Naive B cell (primary cell): ENCODE measurements around the gene CACNA2D3. TPM values are rescaled to one million over a fixed set of nuclear protein-coding genes. Genes with fewer than 3 reads are reported as not detected.

Experiments used
- ATAC-seq, 2 donors: fragments of 150-1000 bp; cut with Tn5 transposase; 2 replicates each; pipeline ENCODE4 v1.10.0; 2021; ENCODE audit warnings: low read depth in 2 of 2, mild to moderate bottlenecking in 2 of 2, moderate library complexity in 2 of 2
- DNase-seq: peaks from one replicate; pipeline ENCODE4 v3.0.0; 2022
- H3K27ac Mint-ChIP-seq, 6 donors: one replicate each; pipeline ENCODE4 v1.8.0; 2020 to 2022; ENCODE audit warnings: mild to moderate bottlenecking in 6 of 6, mixed read lengths in 6 of 6, moderate library complexity in 5 of 6, inconsistent platforms in 2 of 6
- H3K27me3 Mint-ChIP-seq, 3 donors: one replicate each; pipeline ENCODE4 v1.8.0; 2021 to 2022; ENCODE audit warnings: mixed read lengths in 3 of 3, mild to moderate bottlenecking in 1 of 3
- H3K36me3 Mint-ChIP-seq, 2 donors: one replicate each; pipeline ENCODE4 v1.8.0; 2020 to 2022; ENCODE audit warnings: mixed read lengths in 2 of 2, inconsistent platforms in 1 of 2, mild to moderate bottlenecking in 1 of 2
- H3K4me1 Mint-ChIP-seq, 3 donors: one replicate each; pipeline ENCODE4 v1.8.0; 2020 to 2022; ENCODE audit warnings: mixed read lengths in 3 of 3, inconsistent platforms in 1 of 3, mild to moderate bottlenecking in 1 of 3, moderate library complexity in 1 of 3
- H3K4me3 Mint-ChIP-seq, 8 donors: one replicate each; pipeline ENCODE4 v1.8.0; 2020 to 2022; ENCODE audit warnings: mild to moderate bottlenecking in 8 of 8, mixed read lengths in 8 of 8, moderate library complexity in 8 of 8, inconsistent platforms in 2 of 8
- H3K9me3 Mint-ChIP-seq, 7 donors: one replicate each; pipeline ENCODE4 v1.8.0; 2020 to 2022; ENCODE audit warnings: mixed read lengths in 7 of 7, mild to moderate bottlenecking in 5 of 7, inconsistent platforms in 2 of 7, moderate library complexity in 1 of 7
- polyA plus RNA-seq, 6 donors: library from polyadenylated mRNA; unstranded; fragments of 300-500 nt; fragmentation: Illumina TruSeq; gene quantifications; one replicate each; pipeline ENCODE4 v1.2.3, GENCODE V29; 2021; ENCODE audit warnings: low read depth in 6 of 6

The CACNA2D3 gene
- polyA plus RNA-seq, 6 donors from 2014 or later = not detected

DNA sequence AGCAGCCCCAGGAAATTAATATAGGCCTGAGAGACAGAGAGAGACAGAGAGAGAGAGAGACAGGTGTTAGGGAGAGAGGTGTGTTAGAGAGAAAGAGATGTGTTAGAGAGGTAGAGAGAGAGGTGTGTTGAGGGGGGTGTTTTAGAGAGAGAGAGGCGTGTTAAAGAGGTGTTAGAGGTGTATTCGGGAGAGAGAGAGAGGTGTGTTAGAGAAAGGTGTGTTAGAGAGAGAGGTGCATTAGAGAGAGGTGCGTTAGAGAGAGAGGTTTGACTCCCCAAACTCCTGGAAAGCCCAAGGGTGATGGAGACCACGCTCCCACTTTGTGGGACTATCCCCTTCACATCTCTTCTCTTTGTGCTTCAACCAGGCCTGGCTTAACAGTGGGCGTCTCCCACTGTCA, 95.5 kb downstream of the CACNA2D3 start:
- Mint-ChIP-seq H3K4me1 (no peaks in the 10 kb centered on the region), H3K4me3 (no peak overlapping the region), H3K27me3 (peaks cover 0 to 11% (median 4%) of the 10 kb centered on the region in 3 donors), H3K36me3 (no peaks in the 10 kb centered on the region), H3K9me3 (peaks cover 0 to 6% (median 0%) of the 10 kb centered on the region in 7 donors), H3K27ac (no peak overlapping the region)
- no peak for DNase-seq
- no peak for ATAC-seq

DNA sequence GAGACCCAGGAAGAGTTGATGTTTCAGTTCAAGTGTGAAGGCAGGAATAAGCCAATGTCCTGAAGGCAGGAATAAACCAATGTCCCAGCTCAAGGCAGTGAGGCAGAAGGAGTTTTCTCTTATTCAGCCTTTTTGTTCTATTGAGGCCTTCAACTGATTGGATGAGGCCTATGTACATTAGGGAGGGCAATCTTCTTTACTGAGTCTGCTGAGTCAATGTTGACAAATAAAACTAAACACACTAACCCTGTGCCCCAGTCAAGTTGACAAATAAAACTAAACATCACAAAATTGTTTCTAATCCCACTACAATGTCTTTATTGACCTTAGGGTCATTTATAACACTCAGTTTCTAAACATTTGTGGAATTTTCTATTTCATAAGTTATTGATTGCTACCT, 100.0 kb downstream of the CACNA2D3 start:
- Mint-ChIP-seq H3K36me3 (no peaks in the 10 kb centered on the region), H3K4me3 (no peak overlapping the region), H3K27me3 (peaks cover 0 to 5% (median 4%) of the 10 kb centered on the region in 3 donors), H3K4me1 (no peaks in the 10 kb centered on the region), H3K9me3 (peaks cover 0 to 10% (median 4%) of the 10 kb centered on the region in 7 donors), H3K27ac (no peak overlapping the region)
- DNase-seq (no peak), ATAC-seq (no peak)

DNA sequence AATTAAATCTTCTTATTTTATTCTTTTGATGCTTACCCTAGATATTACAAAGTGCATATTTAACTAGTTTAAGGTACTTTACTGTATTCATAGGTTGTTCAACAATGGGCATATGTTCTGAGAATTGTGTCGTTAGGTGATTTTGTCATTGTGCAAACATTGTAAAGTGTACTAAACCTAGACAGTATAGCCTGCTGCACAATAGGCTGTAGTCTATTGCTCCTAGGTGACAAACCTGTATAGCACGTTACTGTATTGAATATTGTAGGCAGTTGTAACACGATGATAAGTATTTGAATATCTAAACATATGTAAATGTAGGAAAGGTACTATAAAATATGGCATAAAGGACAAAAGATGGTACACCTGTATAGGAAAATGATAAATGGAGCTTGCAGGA, 100.7 kb downstream of the CACNA2D3 start:
- Mint-ChIP-seq H3K9me3 (peaks cover 0 to 10% (median 4%) of the 10 kb centered on the region in 7 donors), H3K36me3 (no peaks in the 10 kb centered on the region), H3K27ac (no peak overlapping the region)

DNA sequence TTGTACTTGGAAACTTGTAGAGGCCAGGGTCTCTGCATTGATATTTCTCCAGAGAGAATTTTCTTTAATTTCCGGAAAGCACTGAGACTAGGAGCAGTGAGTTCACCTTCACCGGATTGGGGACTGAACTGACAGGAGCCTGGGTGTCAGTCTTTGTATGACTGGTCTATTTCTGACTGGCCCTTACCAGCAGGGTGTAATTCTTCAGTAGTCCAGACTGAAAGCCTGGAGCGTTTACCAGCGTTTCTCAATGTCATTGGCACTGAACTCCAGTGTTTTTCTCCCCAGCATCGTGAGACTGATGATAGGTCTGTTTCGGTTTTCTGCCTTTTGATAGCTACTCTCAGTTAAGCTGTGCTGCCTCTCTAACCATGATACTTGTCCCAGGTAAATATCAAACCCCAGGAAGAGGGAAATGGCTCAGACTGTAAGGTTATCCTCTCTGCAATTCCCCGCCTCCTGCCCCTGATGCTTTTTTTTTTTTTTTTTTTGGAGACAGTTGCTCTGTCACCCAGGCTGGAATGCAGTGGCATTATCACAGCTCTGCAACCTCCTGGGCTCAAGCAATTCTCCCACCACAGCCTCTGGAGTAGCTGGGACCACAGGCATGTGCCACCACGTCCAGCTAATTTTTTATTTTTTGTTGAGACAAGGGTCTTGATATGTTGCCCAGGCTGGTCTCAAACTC, 103.6 kb downstream of the CACNA2D3 start:
- Mint-ChIP-seq H3K4me1 (no peaks in the 10 kb centered on the region), H3K36me3 (no peaks in the 10 kb centered on the region), H3K27me3 (peaks cover 0 to 5% (median 5%) of the 10 kb centered on the region in 3 donors), H3K9me3 (peaks cover 0 to 10% (median 2%) of the 10 kb centered on the region in 7 donors), H3K4me3 (no peak overlapping the region), H3K27ac (no peak overlapping the region)
- ATAC-seq (no peak), DNase-seq (no peak)

More for the DNA sequence above, 100.7 kb downstream of the CACNA2D3 start:
- DNase-seq (no peak), ATAC-seq (no peak)
- no peak overlapping the region for H3K4me3 Mint-ChIP-seq
- peaks cover 0 to 8% (median 5%) of the 10 kb centered on the region in 3 donors for H3K27me3 Mint-ChIP-seq
- H3K4me1 Mint-ChIP-seq = no peaks in the 10 kb centered on the region

DNA sequence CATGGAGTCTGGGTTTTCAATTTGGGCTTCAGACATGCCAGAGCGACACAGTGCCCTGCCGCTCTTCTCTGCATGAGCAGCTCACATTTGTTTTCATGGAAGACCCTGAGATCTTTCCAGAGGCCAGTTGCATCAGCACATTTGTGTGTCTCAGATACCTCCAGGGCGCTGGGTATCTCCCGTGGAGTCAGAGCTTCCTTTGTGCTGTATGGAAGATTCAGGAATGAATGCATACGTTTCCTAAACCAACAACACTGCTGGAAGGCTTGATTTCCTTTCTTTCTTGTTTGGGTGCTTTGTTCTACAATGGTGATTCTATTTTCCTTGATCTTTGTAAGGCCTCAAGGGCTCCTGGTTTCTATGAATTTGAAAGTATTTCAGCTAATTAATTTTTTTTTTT, 106.5 kb downstream of the CACNA2D3 start:
- ATAC-seq = no peak
- DNase-seq = no peak
- H3K4me3 Mint-ChIP-seq = no peak overlapping the region
- no peak overlapping the region for H3K27ac Mint-ChIP-seq
- H3K36me3 Mint-ChIP-seq = no peaks in the 10 kb centered on the region
- H3K27me3 Mint-ChIP-seq = peaks cover 0 to 10% (median 5%) of the 10 kb centered on the region in 3 donors
- no peaks in the 10 kb centered on the region for H3K4me1 Mint-ChIP-seq
- H3K9me3 Mint-ChIP-seq = peaks cover 0 to 10% (median 2%) of the 10 kb centered on the region in 7 donors

DNA sequence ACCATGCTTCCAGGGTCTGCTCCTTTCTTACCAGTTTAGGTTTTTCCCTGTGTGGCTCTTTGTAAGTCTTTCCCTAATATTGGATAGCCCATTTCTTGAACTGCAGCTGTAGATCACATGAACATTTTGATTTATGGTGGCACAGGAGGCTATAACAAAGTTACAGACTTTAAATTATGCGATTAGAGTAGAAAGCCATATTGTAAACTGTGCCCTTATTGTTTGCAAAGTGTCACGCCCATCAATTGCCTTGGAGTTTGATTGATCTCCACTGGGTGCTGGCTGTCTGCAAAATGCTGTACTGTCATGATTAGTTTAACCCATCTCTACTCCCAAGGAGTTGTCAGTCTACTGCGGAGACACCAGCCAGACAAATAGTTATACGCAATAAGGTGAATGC, 110.3 kb downstream of the CACNA2D3 start:
- H3K27ac Mint-ChIP-seq = no peak overlapping the region
- no peak overlapping the region for H3K4me3 Mint-ChIP-seq
- no peaks in the 10 kb centered on the region for H3K4me1 Mint-ChIP-seq
- H3K9me3 Mint-ChIP-seq = peaks cover 0 to 5% (median 0%) of the 10 kb centered on the region in 7 donors
- ATAC-seq (no peak), DNase-seq (no peak)
- peaks cover 0 to 12% (median 5%) of the 10 kb centered on the region in 3 donors for H3K27me3 Mint-ChIP-seq
- no peaks in the 10 kb centered on the region for H3K36me3 Mint-ChIP-seq

DNA sequence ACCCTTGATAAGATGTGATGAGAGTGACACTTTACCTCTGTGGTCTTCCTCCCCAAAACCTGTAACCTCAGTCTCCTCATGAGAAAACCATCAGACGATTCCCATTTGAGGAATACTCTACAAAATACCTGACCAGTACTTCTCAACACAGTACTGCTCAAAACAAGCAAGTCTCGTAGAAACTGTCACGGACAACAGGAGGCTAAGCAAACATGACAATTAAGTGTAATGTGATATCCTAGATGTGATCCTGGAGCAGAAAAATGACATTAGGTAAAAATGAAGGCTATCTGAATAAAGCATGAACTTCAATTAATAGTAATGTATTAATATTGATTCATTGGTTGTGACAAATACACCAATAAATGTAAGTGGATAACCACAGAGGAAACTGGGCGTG, 113.6 kb downstream of the CACNA2D3 start:
- Mint-ChIP-seq H3K27me3 (peaks cover 0 to 7% (median 5%) of the 10 kb centered on the region in 3 donors), H3K4me3 (no peak overlapping the region), H3K4me1 (no peaks in the 10 kb centered on the region), H3K36me3 (no peaks in the 10 kb centered on the region), H3K27ac (no peak overlapping the region), H3K9me3 (peaks cover 0 to 5% (median 0%) of the 10 kb centered on the region in 7 donors)
- ATAC-seq (no peak), DNase-seq (no peak)

DNA sequence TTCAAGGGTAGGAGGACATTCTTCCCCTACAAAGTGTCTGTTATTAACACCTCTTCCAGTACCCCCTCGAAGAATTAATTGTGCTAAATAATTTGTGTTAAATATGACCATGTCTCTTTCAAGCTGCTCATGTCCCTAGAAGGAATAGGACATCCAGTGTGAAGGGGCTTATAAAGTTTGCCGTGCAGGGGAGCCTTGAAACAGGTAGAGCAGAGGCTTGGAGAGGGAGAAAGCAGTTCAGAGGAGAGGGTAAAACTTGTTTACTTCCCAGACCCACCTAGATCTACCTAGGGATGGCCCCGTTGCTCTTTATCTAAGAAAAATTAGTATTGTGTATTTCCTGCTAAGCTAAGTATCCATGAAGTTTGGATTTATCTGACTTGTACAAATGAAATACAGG, 114.8 kb downstream of the CACNA2D3 start:
- DNase-seq = no peak
- Mint-ChIP-seq H3K4me3 (no peak overlapping the region), H3K9me3 (peaks cover 0 to 5% (median 0%) of the 10 kb centered on the region in 7 donors), H3K27me3 (peaks cover 0 to 7% (median 5%) of the 10 kb centered on the region in 3 donors), H3K4me1 (no peaks in the 10 kb centered on the region), H3K36me3 (no peaks in the 10 kb centered on the region), H3K27ac (no peak overlapping the region)
- no peak for ATAC-seq

DNA sequence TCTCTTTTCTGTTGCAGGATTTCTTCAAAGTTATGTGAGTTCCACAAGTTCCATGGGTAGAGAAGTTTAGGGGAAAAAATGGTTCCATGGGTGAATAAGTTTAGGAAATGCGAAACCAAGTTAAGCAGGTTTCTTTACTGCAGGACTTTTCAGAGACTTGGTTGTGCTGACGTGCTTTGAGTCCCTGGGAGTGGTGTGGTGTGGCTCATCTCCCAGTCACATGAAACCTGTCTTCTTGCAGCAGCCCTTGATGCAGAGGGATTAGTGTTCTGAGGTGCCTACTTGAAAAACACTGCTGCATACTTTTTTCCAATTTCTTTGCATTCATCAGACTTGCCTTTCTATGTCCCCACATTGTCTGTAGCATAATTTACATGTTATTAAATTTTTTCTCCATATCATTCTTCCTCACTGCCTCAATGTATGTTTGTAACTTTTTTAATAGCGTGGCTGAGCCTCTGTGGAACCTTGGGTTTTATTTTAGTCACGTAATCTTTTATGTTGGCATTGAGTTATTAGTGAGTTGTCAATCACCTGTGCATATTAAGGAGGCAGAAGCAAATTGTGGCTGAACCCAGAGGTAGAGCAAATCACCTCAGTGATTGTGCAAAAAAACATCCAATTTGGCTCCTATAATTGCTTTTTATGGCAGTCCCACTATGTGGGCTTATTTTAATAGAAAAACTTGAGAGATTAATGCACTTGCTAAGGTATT, 115.6 kb downstream of the CACNA2D3 start:
- Mint-ChIP-seq H3K4me1 (no peaks in the 10 kb centered on the region), H3K27ac (no peak overlapping the region), H3K4me3 (no peak overlapping the region), H3K36me3 (no peaks in the 10 kb centered on the region), H3K9me3 (peaks cover 0 to 5% (median 0%) of the 10 kb centered on the region in 7 donors), H3K27me3 (peaks cover 0 to 9% (median 7%) of the 10 kb centered on the region in 3 donors)
- ATAC-seq (no peak), DNase-seq (no peak)

DNA sequence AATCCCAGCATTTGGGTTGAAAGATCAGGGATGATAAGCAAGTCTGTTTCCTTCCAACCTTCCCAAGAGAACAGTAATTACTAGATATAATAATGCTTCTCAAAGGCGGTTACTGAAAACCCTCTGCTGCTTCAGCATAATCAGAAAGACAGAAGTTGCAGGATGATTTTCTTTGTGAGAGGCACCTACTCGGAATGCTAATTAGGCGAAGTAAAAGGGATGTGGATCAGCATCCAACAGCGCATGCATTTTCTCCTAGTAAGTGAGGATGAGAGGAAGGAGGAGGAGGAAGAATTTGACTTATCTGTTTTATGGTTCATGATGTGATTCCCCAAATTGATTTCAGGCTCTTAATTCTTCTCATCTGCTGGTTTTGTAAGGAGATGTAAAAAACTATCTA, 118.0 kb downstream of the CACNA2D3 start:
- no peaks in the 10 kb centered on the region for H3K4me1 Mint-ChIP-seq
- peaks cover 0 to 4% (median 0%) of the 10 kb centered on the region in 3 donors for H3K27me3 Mint-ChIP-seq

DNA sequence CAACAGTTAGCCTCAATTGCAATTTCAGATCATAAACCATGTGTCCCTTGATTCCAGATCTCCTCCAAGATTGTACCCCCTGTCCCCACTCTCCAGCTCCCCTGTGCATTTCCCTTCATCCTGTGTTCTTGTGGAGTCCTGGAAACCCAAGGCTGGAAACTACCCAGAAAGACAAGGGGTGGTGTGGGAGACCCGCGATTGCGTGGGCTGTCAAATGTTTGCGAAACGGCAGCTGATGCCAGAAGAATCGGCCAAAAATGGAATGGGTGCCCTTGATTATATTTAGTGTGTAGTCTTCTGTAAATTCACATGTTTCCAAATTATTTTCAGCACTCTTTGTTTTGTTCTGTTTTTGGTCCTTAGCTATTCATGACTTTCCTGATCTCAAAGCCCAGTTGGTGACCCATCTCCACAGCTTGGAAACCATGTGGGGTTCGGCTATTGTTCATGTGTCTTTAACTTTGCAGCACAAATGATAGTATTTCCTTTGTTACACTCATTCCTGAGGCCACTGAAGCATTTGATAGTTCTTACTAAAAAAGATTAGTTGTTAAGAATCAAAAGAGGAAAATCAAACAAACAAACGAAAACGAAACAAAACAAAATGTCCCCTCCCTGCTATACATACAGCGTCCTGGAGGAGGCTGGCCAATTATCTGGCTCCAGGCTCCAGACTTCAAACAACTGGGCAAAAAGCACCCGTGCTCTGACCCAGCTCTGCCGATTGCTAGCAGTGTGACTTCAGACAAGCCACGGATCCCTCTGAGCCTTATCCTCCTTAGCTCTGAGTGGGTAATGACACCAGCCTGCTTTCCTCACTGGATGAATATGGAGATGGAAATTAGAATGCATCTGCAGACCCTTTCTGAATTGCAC, 120.9 kb downstream of the CACNA2D3 start:
- no peak for ATAC-seq
- peaks cover 0 to 4% (median 0%) of the 10 kb centered on the region in 3 donors for H3K27me3 Mint-ChIP-seq
- H3K36me3 Mint-ChIP-seq = no peaks in the 10 kb centered on the region
- H3K9me3 Mint-ChIP-seq = peaks cover 0 to 15% (median 5%) of the 10 kb centered on the region in 7 donors
- DNase-seq = no peak
- no peaks in the 10 kb centered on the region for H3K4me1 Mint-ChIP-seq
- no peak overlapping the region for H3K4me3 Mint-ChIP-seq
- no peak overlapping the region for H3K27ac Mint-ChIP-seq

More for the DNA sequence above, 118.0 kb downstream of the CACNA2D3 start:
- no peak overlapping the region for H3K27ac Mint-ChIP-seq
- no peak overlapping the region for H3K4me3 Mint-ChIP-seq
- DNase-seq (no peak), ATAC-seq (no peak)
- peaks cover 0 to 2% (median 0%) of the 10 kb centered on the region in 7 donors for H3K9me3 Mint-ChIP-seq
- H3K36me3 Mint-ChIP-seq = no peaks in the 10 kb centered on the region

DNA sequence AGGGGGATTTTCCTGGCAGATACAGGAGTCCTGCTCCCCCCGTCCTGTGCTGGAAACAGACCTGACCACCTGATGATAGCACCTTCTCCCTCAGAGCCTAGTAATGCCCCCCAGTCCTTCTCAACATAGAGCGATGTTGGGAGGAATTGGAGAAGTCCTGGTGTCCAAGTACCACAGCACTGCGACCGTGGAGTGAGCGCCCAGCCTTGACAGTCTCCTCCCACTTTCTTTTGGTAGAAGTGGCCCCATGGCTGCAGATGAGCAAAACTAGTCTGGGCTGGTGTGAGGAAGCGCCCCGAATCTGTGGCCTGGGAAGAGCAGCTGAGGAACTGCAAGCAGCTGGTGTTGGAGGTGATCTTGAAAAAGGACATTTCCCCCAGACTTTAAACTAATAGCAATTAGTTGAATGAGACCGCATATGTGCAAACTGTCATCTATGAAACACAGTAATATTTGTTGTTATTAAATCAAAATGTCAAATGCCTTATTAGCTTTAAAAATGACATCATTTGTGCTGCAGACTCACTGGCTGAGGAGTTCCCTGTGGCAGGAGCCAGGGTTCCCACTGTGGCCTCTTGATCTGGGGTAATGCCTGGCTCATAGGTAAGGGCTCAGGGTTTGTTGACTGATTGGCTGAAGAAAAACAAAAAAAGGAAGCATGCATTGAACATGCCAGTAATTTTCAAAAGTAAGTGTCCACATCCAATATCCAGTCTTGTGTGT, 121.8 kb downstream of the CACNA2D3 start:
- DNase-seq = no peak
- no peaks in the 10 kb centered on the region for H3K4me1 Mint-ChIP-seq
- H3K9me3 Mint-ChIP-seq = peaks cover 0 to 15% (median 5%) of the 10 kb centered on the region in 7 donors
- peaks cover 0 to 4% (median 0%) of the 10 kb centered on the region in 3 donors for H3K27me3 Mint-ChIP-seq
- ATAC-seq = no peak
- no peak overlapping the region for H3K4me3 Mint-ChIP-seq
- H3K36me3 Mint-ChIP-seq = no peaks in the 10 kb centered on the region
- no peak overlapping the region for H3K27ac Mint-ChIP-seq

DNA sequence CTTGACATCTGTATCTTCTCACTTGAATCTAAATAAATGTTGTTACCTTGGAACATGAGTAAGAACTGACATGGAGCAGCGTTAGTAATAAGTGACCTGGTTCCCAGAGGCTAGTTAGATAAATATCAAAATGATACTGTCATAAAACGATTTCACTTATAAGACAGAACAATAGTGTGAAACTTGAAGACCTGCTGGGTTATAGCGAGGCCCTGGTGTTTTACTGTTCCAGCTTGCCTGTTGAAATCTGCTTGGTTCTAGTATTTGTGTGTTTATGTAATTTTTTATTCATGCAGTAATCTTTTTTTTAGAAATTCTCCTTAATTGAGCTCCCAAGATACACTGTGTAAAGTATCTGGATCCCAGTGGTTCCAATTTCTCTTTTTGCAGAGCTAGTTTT, 129.4 kb downstream of the CACNA2D3 start:
- no peak for ATAC-seq
- Mint-ChIP-seq H3K36me3 (no peaks in the 10 kb centered on the region), H3K27ac (no peak overlapping the region), H3K27me3 (peaks cover 3 to 9% (median 4%) of the 10 kb centered on the region in 3 donors), H3K4me3 (no peak overlapping the region), H3K9me3 (peaks cover 0 to 6% (median 2%) of the 10 kb centered on the region in 7 donors), H3K4me1 (no peaks in the 10 kb centered on the region)
- DNase-seq = no peak
